H9 (cell line): Measurements from ENCODE around the gene VEGFC. TPM values are rescaled to one million over a fixed set of nuclear protein-coding genes. Genes with fewer than 3 reads are reported as not detected.

Experiments
- DNase-seq: peaks from one replicate; pipeline ENCODE4 v3.0.0-alpha.2; 2017
- H2AFZ ChIP-seq: one replicate; pipeline ENCODE4 v1.6.1; 2013; ENCODE audit warnings: mild to moderate bottlenecking, low read length, control low read depth, moderate library complexity
- H2AK5ac ChIP-seq: 2 replicates; pipeline ENCODE4 v1.6.1; 2013; ENCODE audit warnings: low read length, control low read depth, mixed read lengths; ENCODE audit not compliant: insufficient read length
- H2BK120ac ChIP-seq: one replicate; pipeline ENCODE4 v1.6.1; 2013; ENCODE audit warnings: low read depth, mild to moderate bottlenecking, low read length, control low read depth, inconsistent platforms; ENCODE audit not compliant: poor library complexity, severe bottlenecking
- H2BK12ac ChIP-seq: 2 replicates; pipeline ENCODE4 v1.6.1; 2013; ENCODE audit warnings: low read length, control low read depth, mixed read lengths, low read depth; ENCODE audit not compliant: insufficient read length
- H2BK15ac ChIP-seq: 2 replicates; pipeline ENCODE4 v1.6.1; 2013; ENCODE audit warnings: low read depth, low read length, control low read depth
- H2BK20ac ChIP-seq: one replicate; pipeline ENCODE4 v1.6.1; 2013; ENCODE audit warnings: low read depth, mild to moderate bottlenecking, low read length, control low read depth, inconsistent platforms; ENCODE audit not compliant: poor library complexity, severe bottlenecking
- H2BK5ac ChIP-seq: 2 replicates; pipeline ENCODE4 v1.6.1; 2013; ENCODE audit warnings: low read length, control low read depth, mixed read lengths; ENCODE audit not compliant: insufficient read length
- H3K14ac ChIP-seq: 2 replicates; pipeline ENCODE4 v1.6.1; 2013; ENCODE audit warnings: low read length, control low read depth; ENCODE audit not compliant: insufficient read depth
- H3K18ac ChIP-seq: 2 replicates; pipeline ENCODE4 v1.6.1; 2013; ENCODE audit warnings: low read depth, mild to moderate bottlenecking, mixed read lengths, low read length, control low read depth; ENCODE audit not compliant: insufficient read length
- H3K23ac ChIP-seq: 2 replicates; pipeline ENCODE4 v1.6.1; 2013; ENCODE audit warnings: low read length, control low read depth, mixed read lengths, low read depth; ENCODE audit not compliant: insufficient read length
- H3K23me2 ChIP-seq: 2 replicates; pipeline ENCODE4 v1.6.1; 2013; ENCODE audit warnings: low read depth, mild to moderate bottlenecking, mixed read lengths, low read length, control low read depth; ENCODE audit not compliant: insufficient read length, poor library complexity, severe bottlenecking
- H3K27ac ChIP-seq: 2 replicates; pipeline ENCODE4 v1.5.1; 2013; ENCODE audit warnings: low read length, control low read depth, mixed read lengths, low read depth; ENCODE audit not compliant: insufficient read length
- H3K27me3 ChIP-seq: 2 replicates; pipeline ENCODE4 v1.6.1; 2013; ENCODE audit warnings: low read length, control low read depth, inconsistent platforms; ENCODE audit not compliant: insufficient read depth
- H3K4ac ChIP-seq: 2 replicates; pipeline ENCODE4 v1.6.1; 2013; ENCODE audit warnings: low read depth, mild to moderate bottlenecking, control low read depth, inconsistent platforms, low read length, moderate library complexity
- H3K4me1 ChIP-seq: 2 replicates; pipeline ENCODE4 v1.6.1; 2013; ENCODE audit warnings: low read length, control low read depth, inconsistent platforms; ENCODE audit not compliant: insufficient read depth
- H3K4me2 ChIP-seq: 2 replicates; pipeline ENCODE4 v1.6.1; 2013; ENCODE audit warnings: low read length, control low read depth, mixed read lengths; ENCODE audit not compliant: insufficient read length, insufficient read depth
- H3K56ac ChIP-seq: 2 replicates; pipeline ENCODE4 v1.6.1; 2013; ENCODE audit warnings: low read depth, mild to moderate bottlenecking, mixed read lengths, low read length, control low read depth; ENCODE audit not compliant: insufficient read length
- H3K79me1 ChIP-seq: 2 replicates; pipeline ENCODE4 v1.6.1; 2013; ENCODE audit warnings: low read depth, mild to moderate bottlenecking, moderate library complexity, low read length, control low read depth, inconsistent platforms; ENCODE audit not compliant: insufficient read depth, poor library complexity, severe bottlenecking
- H3K79me2 ChIP-seq: 2 replicates; pipeline ENCODE4 v1.6.1; 2013; ENCODE audit warnings: low read length, control low read depth, inconsistent platforms; ENCODE audit not compliant: insufficient read depth
- H3K9ac ChIP-seq: 2 replicates; pipeline ENCODE4 v1.6.1; 2013; ENCODE audit warnings: low read length, control low read depth, mixed read lengths; ENCODE audit not compliant: insufficient read length; ENCODE audit errors: extremely low read depth
- H3K9me3 ChIP-seq: one replicate; pipeline ENCODE4 v1.6.1; 2013; ENCODE audit warnings: low read depth, low read length, inconsistent platforms; ENCODE audit not compliant: control insufficient read depth
- H3T11ph ChIP-seq: one replicate; pipeline ENCODE4 v1.6.1; 2013; ENCODE audit warnings: mild to moderate bottlenecking, low read length, control low read depth, inconsistent platforms
- H4K20me1 ChIP-seq: one replicate; pipeline ENCODE4 v1.6.1; 2013; ENCODE audit not compliant: control insufficient read depth, insufficient read length, insufficient read depth
- H4K5ac ChIP-seq: 2 replicates; pipeline ENCODE4 v1.6.1; 2013; ENCODE audit warnings: low read depth, mild to moderate bottlenecking, mixed read lengths, low read length, control low read depth; ENCODE audit not compliant: insufficient read length
- H4K8ac ChIP-seq: replicated peaks from 2 replicates; pipeline ENCODE4 v1.6.1; 2013; ENCODE audit warnings: low read length, control low read depth, mixed read lengths, low read depth; ENCODE audit not compliant: insufficient read length
- H4K91ac ChIP-seq: 2 replicates; pipeline ENCODE4 v1.6.1; 2013; ENCODE audit warnings: low read depth, mild to moderate bottlenecking, moderate library complexity, mixed read lengths, low read length, control low read depth; ENCODE audit not compliant: insufficient read length
- H3K27ac Mint-ChIP-seq, 3 experiments: 2 replicates in 2 of 3; 3 replicates in 1 of 3; pipeline ENCODE4 v1.8.0; 2020 to 2021; ENCODE audit warnings: mixed read lengths in 3 of 3, mild to moderate bottlenecking in 1 of 3, moderate library complexity in 1 of 3
- H3K27me3 Mint-ChIP-seq: 2 replicates; pipeline ENCODE4 v1.8.0; 2021; ENCODE audit warnings: low read depth, mild to moderate bottlenecking, moderate library complexity, mixed read lengths
- H3K36me3 Mint-ChIP-seq, 3 experiments: 2 replicates in 2 of 3; 3 replicates in 1 of 3; pipeline ENCODE4 v1.8.0; 2020 to 2021; ENCODE audit warnings: low read depth in 3 of 3, mixed read lengths in 3 of 3; ENCODE audit not compliant: insufficient read depth in 1 of 3
- H3K4me1 Mint-ChIP-seq, 2 experiments: 2 replicates each; pipeline ENCODE4 v1.8.0; 2020; ENCODE audit warnings: mixed read lengths in 2 of 2
- H3K4me3 Mint-ChIP-seq, 2 experiments: 2 replicates in 1 of 2; 3 replicates in 1 of 2; pipeline ENCODE4 v1.8.0; 2020 to 2021; ENCODE audit warnings: mild to moderate bottlenecking in 2 of 2, mixed read lengths in 2 of 2, moderate library complexity in 1 of 2
- H3K9me3 Mint-ChIP-seq, 2 experiments: 2 replicates in 1 of 2; 3 replicates in 1 of 2; pipeline ENCODE4 v1.8.0; 2020; ENCODE audit warnings: mild to moderate bottlenecking in 2 of 2, mixed read lengths in 2 of 2, moderate library complexity in 1 of 2
- CTCF ChIP-seq: fragments of 200-600 bp; sonication (generic); conservative IDR thresholded peaks from 3 replicates; pipeline ENCODE4 v1.8.0; 2021; ENCODE audit warnings: antibody characterized with exemption, mild to moderate bottlenecking
- WGBS: extraction: QIAGEN DNeasy Blood & Tissue Kit; methylation state at CpG from one replicate; pipeline ENCODE4 v1.1.7; 2013; ENCODE audit warnings: missing lambda C conversion rate, low lambda C conversion rate, mixed read lengths; ENCODE audit not compliant: insufficient read length; ENCODE audit errors: extremely low coverage; 5-methylcytosine and 5-hydroxymethylcytosine counted together
- total RNA-seq: library from RNA; stranded (reverse); gene quantifications from 2 replicates; pipeline ENCODE4 v1.2.1, GENCODE V29; 2021

The VEGFC gene
- total RNA-seq, 1 experiment from 2014 or later: 0.46 TPM

DNA sequence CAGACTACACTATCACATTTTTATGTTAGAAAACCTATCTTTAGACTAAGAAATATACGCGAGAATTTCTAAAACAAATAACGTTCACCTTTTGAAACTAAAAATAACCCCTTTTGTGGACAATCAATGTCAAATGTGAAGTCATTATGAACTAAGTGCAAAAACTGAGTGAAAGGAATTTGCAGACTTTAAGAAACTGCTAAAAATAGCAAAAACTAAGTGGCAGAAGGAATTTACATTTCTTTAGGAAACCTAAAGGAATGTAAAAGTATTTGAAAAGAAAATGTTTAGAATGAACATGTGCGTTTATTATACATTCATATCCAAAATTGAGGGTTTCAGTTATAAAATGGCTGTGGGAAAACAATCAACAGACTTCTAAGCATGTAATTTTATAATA lies 58.3 kb downstream of the VEGFC start:
- no peak overlapping the region for H2AK5ac ChIP-seq
- no peak overlapping the region for H3T11ph ChIP-seq
- TF ChIP-seq CTCF: no peak
- H3K23ac ChIP-seq: no peak overlapping the region
- H3K27ac Mint-ChIP-seq: no peak overlapping the region
- no peak overlapping the region for H2AFZ ChIP-seq
- H3K4me1 ChIP-seq: no peaks in the 10 kb centered on the region
- H2BK12ac ChIP-seq: no peak overlapping the region
- H2BK5ac ChIP-seq: no peak overlapping the region
- H4K8ac ChIP-seq: no peak overlapping the region
- no peak overlapping the region for H3K18ac ChIP-seq
- H3K36me3 Mint-ChIP-seq: no peaks in the 10 kb centered on the region
- H3K27me3 Mint-ChIP-seq: no peaks in the 10 kb centered on the region
- WGBS: no CpG with 5 or more reads among the region's 4 CpGs
- no peak overlapping the region for H4K5ac ChIP-seq
- no peaks in the 10 kb centered on the region for H4K20me1 ChIP-seq
- no peak overlapping the region for H2BK120ac ChIP-seq
- H3K23me2 ChIP-seq: no peaks in the 10 kb centered on the region
- no peak overlapping the region for H3K4me3 Mint-ChIP-seq
- peaks cover 0 to 5% of the 10 kb centered on the region in 2 experiments; a peak in 1 of 4 replicates for H3K4me1 Mint-ChIP-seq
- no peaks in the 10 kb centered on the region for H3K9me3 Mint-ChIP-seq
- no peak overlapping the region for H3K4ac ChIP-seq
- H3K27ac ChIP-seq: no peak overlapping the region
- H3K27me3 ChIP-seq: no peaks in the 10 kb centered on the region
- no peak overlapping the region for H3K4me2 ChIP-seq
- no peak overlapping the region for H3K9ac ChIP-seq
- no peak overlapping the region for H2BK20ac ChIP-seq
- H3K79me1 ChIP-seq: no peaks in the 10 kb centered on the region
- H4K91ac ChIP-seq: no peak overlapping the region
- H3K14ac ChIP-seq: no peak overlapping the region
- no peaks in the 10 kb centered on the region for H3K9me3 ChIP-seq
- no peak overlapping the region for H3K56ac ChIP-seq
- no peak overlapping the region for H2BK15ac ChIP-seq
- H3K79me2 ChIP-seq: no peaks in the 10 kb centered on the region
- DNase-seq: no peak
